Fibroblast of skin of right biceps (primary cell): Measurements from ENCODE around the gene VRK1.

ENCODE experiments used
- DNase-seq: peaks from one replicate; pipeline ENCODE4 v3.0.0-alpha.2; 2013

VRK1 gene

DNA sequence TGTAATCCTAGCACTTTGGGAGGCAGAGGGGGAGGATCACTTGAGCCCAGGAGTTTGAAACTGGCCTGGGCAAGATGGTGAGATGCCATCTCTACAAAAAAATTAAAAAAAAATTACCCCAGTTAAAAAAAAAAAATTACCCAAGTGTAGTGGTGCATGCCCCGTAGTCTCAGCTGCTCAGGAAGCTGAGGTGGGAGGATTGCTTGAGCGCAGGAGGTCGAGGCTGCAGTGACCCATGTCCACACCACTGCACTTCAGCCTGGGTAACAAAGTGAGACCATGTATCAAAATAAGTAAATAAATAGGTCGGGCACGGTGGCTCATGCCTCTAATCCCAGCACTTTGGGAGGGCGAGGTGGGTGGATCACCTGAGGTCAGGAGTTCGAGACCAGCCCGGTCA lies 128.8 kb downstream of the VRK1 start:
- no peak for DNase-seq

DNA sequence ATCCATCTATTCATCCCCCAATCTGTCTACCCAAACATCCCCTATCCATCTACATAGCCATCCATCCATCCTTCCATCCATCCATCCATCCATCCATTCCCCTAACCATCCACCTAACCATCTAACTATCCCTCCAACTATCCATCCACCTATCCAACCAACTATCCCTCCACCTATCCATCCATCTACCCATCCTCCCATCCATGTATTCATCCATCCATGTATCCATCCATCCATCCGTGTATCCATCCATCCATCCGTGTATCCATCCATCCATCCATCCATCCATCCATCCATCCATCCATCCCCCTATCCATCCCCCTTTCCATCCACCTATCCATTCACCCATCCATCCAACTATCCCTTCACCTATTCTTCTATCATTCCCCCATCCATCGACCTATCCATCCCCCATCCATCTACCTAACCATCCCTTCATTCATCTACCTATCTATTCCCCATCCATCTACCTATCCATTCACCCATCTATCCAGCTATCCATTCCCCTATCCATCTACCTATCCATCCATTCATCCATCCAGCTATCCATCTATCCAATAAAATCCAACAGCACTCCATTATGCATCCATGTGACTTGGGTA lies 131.7 kb downstream of the VRK1 start:
- DNase-seq, result no peak

DNA sequence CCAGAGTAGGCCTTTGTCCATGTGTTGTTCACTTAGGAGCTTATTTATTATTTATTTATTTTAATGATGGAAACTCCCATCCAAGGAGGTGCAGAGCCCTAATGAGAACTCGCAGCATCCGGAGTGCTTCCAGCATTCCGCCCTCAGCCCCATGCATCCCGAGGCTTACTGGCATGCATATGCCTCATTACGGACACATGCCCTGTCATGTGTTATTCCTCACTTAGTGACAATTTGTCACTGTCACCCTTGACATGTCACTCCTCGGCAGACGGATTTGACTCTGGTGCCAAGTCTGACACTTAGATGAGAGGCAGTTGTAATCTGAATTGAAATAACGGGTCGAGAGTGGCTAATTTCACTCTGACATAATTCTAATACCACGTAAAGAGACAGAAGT lies 132.8 kb downstream of the VRK1 start:
- no peak for DNase-seq

DNA sequence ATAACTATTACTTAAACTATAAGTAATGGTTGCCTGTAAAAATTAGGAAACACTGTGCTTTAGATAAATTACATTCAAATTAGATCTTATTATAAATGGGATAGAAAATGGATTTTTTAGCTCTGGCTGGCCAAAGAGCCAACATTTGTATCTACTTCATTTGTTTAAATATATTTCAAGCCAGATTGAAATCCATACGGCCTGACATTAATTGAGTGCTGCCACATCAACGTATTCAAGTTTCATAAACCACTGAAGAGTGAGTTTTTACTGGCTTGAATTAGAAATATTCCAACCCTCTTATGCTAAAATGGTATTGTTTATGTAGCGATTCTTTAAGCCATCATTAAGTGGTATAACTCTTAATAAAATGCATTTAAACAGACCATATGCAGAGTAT lies 133.3 kb downstream of the VRK1 start:
- DNase-seq, result no peak
